HL-60 (cell line): ENCODE data around the gene TXLNA.
"Not testable (repeated sequence)": the region's sequence is repeated elsewhere in the genome, so short reads cannot be mapped to it uniquely, and the experiment has no call there.

Experiments
- DNase-seq, 2 experiments: peaks; one replicate each; pipeline ENCODE4 v3.0.0-alpha.2; 2010 to 2020; ENCODE audit warnings: low read depth in 1 of 2, low spot score in 1 of 2
- H3K27ac ChIP-seq: fragments of 250-450 bp; sonication (Bioruptor Pico); replicated peaks from 2 replicates; pipeline ENCODE4 v1.5.1; 2020; ENCODE audit warnings: mild to moderate bottlenecking, moderate library complexity
- H3K27me3 ChIP-seq: fragments of 250-450 bp; sonication (Bioruptor Pico); 2 replicates; pipeline ENCODE4 v1.5.1; 2021; ENCODE audit warnings: mild to moderate bottlenecking, moderate library complexity; ENCODE audit not compliant: insufficient read depth, poor library complexity, severe bottlenecking
- H3K4me3 ChIP-seq: replicated peaks from 2 replicates; pipeline ENCODE4 v1.5.1; 2011; ENCODE audit warnings: mild to moderate bottlenecking, control low read depth, low read length; ENCODE audit not compliant: insufficient read depth
- GABPA ChIP-seq: IDR thresholded peaks from 2 replicates; pipeline ENCODE4 v1.6.1; 2012; ENCODE audit warnings: low read depth
- POLR2AphosphoS5 ChIP-seq: IDR thresholded peaks from 2 replicates; pipeline ENCODE4 v1.6.1; 2012; ENCODE audit warnings: low read depth
- SPI1 ChIP-seq: IDR thresholded peaks from 2 replicates; pipeline ENCODE4 v1.6.1; 2012; ENCODE audit warnings: low read depth, mild to moderate bottlenecking, borderline replicate concordance
- TF ChIP-seq, protein P1 (sequence below): IDR thresholded peaks from one replicate; pipeline ENCODE4 v1.5.1; 2011; ENCODE audit warnings: low read length, control low read depth, inconsistent platforms; ENCODE audit not compliant: insufficient read depth
- TF ChIP-seq, protein P2 (sequence below): IDR thresholded peaks from 2 replicates; pipeline ENCODE4 v1.6.1; 2012; ENCODE audit warnings: low read depth; ENCODE audit not compliant: insufficient replicate concordance

The TXLNA gene

DNA sequence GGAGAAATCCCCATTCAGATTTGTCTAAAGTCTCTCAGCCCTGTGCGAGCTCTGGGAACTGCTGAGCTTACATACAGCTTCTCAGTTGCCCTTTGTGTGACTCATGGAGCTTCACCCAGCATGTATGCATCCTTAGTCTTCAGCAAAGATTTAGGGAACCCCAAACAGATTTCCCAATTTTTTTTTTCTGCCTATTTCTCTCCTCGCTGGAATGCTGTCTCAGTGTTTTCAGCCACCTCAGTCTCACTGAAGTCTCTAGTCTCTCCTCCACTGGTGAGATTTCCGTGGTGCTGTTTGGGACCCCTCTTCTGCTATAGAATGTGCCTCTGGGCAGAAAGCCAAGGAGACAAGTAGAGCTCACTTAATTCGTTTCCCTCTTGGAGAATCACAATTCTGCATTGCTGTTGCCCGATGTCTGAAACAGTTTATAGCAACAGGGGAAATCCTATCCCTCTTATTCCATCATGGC lies 28.1 kb upstream of the TXLNA start:
- Histone ChIP-seq H3K27me3 (no peaks in the 10 kb centered on the region), H3K4me3 (no peak overlapping the region), H3K27ac (no peak overlapping the region)
- TF ChIP-seq, protein P1, sequence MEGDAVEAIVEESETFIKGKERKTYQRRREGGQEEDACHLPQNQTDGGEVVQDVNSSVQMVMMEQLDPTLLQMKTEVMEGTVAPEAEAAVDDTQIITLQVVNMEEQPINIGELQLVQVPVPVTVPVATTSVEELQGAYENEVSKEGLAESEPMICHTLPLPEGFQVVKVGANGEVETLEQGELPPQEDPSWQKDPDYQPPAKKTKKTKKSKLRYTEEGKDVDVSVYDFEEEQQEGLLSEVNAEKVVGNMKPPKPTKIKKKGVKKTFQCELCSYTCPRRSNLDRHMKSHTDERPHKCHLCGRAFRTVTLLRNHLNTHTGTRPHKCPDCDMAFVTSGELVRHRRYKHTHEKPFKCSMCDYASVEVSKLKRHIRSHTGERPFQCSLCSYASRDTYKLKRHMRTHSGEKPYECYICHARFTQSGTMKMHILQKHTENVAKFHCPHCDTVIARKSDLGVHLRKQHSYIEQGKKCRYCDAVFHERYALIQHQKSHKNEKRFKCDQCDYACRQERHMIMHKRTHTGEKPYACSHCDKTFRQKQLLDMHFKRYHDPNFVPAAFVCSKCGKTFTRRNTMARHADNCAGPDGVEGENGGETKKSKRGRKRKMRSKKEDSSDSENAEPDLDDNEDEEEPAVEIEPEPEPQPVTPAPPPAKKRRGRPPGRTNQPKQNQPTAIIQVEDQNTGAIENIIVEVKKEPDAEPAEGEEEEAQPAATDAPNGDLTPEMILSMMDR, result no peak
- TF ChIP-seq GABPA, result no peak
- DNase-seq, result no peak

DNA sequence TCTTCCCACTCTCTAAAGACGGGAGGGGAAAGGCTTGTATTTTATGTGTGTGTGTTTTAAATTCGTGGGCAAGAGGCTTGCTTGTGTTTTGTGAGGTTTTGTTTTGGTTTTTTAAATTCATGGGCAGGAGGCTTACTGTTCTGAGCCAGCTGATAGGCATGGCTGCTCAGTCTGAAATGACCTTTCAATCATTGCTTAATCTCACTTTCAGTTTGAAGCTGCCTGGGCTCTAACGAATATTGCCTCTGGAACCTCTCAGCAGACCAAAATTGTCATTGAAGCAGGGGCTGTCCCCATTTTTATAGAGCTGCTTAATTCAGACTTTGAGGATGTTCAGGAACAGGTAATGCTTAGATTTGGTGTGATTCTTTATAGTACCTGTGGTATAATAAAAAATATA lies 20.3 kb upstream of the TXLNA start:
- TF ChIP-seq, protein P2, sequence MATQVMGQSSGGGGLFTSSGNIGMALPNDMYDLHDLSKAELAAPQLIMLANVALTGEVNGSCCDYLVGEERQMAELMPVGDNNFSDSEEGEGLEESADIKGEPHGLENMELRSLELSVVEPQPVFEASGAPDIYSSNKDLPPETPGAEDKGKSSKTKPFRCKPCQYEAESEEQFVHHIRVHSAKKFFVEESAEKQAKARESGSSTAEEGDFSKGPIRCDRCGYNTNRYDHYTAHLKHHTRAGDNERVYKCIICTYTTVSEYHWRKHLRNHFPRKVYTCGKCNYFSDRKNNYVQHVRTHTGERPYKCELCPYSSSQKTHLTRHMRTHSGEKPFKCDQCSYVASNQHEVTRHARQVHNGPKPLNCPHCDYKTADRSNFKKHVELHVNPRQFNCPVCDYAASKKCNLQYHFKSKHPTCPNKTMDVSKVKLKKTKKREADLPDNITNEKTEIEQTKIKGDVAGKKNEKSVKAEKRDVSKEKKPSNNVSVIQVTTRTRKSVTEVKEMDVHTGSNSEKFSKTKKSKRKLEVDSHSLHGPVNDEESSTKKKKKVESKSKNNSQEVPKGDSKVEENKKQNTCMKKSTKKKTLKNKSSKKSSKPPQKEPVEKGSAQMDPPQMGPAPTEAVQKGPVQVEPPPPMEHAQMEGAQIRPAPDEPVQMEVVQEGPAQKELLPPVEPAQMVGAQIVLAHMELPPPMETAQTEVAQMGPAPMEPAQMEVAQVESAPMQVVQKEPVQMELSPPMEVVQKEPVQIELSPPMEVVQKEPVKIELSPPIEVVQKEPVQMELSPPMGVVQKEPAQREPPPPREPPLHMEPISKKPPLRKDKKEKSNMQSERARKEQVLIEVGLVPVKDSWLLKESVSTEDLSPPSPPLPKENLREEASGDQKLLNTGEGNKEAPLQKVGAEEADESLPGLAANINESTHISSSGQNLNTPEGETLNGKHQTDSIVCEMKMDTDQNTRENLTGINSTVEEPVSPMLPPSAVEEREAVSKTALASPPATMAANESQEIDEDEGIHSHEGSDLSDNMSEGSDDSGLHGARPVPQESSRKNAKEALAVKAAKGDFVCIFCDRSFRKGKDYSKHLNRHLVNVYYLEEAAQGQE, result no peak
- no peak for TF ChIP-seq GABPA
- TF ChIP-seq POLR2AphosphoS5, result no peak
- TF ChIP-seq, protein P1, result no peak
- TF ChIP-seq SPI1, result no peak
- Histone ChIP-seq H3K27ac (no peak overlapping the region), H3K4me3 (no peak overlapping the region), H3K27me3 (no peaks in the 10 kb centered on the region)
- DNase-seq, result no peak

DNA sequence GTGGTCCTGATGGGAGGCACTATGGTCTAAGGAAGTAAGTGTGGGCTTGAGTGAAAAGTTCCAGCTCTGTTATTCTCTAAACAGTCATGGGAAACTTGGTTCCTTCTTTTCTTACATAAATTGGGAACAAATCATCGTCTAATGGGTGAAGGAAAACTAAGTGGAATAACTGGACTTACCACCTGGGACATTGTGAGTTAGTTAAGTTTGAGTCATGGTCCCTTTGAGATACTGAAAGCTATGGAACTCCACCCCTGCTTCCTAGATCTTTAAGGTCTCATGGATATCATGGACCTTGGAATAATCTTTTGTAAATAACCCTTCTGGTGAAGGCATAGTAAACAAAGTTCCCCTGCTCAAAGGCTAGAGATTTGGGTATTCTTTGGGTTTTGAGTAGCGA lies 16.1 kb upstream of the TXLNA start:
- TF ChIP-seq, protein P1, result no peak
- TF ChIP-seq SPI1 (no peak), GABPA (no peak), POLR2AphosphoS5 (no peak)
- TF ChIP-seq, protein P2, result no peak
- Histone ChIP-seq H3K27me3 (no peaks in the 10 kb centered on the region), H3K27ac (no peak overlapping the region), H3K4me3 (no peak overlapping the region)
- no peak for DNase-seq

DNA sequence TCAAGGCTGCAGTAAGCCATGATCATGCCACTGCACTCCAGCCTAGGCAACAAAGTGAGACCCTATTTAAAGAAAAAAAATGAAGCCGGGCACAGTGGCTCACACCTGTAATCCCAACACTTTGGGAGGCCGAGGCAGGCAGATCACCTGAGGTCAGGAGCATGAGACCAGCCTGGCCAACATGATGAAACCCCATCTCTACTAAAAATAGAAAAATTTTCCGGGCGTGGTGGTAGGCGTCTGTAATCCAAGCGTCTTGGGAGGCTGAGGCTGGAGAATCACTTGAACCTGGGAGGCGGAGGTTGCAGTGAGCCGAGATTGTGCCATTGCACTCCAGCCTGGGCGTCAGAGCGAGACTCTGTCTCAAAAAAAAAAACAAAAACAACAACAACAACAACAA lies 13.8 kb upstream of the TXLNA start:
- DNase-seq, H3K27me3 ChIP-seq, H3K27ac ChIP-seq, H3K4me3 ChIP-seq: not testable (repeated sequence)
